B cell (primary cell): ENCODE measurements around the gene RAB31.

ENCODE experiments used
- EZH2 ChIP-seq: IDR thresholded peaks from 2 replicates; pipeline ENCODE4 v1.6.1; 2012; ENCODE audit warnings: borderline replicate concordance, low read depth, mild to moderate bottlenecking, moderate library complexity, low read length; ENCODE audit not compliant: insufficient read depth, poor library complexity, severe bottlenecking
- TF ChIP-seq, protein P1 (sequence below): fragments of 200-600 bp; IDR thresholded peaks from one replicate; pipeline ENCODE4 v1.8.0; 2022; ENCODE audit warnings: antibody characterized with exemption, mild to moderate bottlenecking

- TF ChIP-seq EZH2: no peak
- TF ChIP-seq, protein P1, sequence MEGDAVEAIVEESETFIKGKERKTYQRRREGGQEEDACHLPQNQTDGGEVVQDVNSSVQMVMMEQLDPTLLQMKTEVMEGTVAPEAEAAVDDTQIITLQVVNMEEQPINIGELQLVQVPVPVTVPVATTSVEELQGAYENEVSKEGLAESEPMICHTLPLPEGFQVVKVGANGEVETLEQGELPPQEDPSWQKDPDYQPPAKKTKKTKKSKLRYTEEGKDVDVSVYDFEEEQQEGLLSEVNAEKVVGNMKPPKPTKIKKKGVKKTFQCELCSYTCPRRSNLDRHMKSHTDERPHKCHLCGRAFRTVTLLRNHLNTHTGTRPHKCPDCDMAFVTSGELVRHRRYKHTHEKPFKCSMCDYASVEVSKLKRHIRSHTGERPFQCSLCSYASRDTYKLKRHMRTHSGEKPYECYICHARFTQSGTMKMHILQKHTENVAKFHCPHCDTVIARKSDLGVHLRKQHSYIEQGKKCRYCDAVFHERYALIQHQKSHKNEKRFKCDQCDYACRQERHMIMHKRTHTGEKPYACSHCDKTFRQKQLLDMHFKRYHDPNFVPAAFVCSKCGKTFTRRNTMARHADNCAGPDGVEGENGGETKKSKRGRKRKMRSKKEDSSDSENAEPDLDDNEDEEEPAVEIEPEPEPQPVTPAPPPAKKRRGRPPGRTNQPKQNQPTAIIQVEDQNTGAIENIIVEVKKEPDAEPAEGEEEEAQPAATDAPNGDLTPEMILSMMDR: no peak
Observed at GRCh38 chr18:9806905-9807304, 98.8 kb downstream of the RAB31 start.
